ENCODE results near the gene ZSCAN29.
"Not testable (repeated sequence)": the region's sequence is repeated elsewhere in the genome, so short reads cannot be mapped to it uniquely, and the experiment has no call there.

ZSCAN29 gene

GRCh38 chr15:43408789-43409188, 37.9 kb upstream of the ZSCAN29 start:
- DNase-seq: no peak
- Mint-ChIP-seq H3K27ac (no peak overlapping the region), H3K27me3 (ENCODE audit: low read depth, poor library complexity) (no peaks in the 10 kb centered on the region), H3K4me1 (no peaks in the 10 kb centered on the region), H3K4me3 (no peak overlapping the region), H3K36me3 (ENCODE audit: low read depth) (peaks cover 91% of the 10 kb centered on the region), H3K9me3 (no peaks in the 10 kb centered on the region)
- TF ChIP-seq CTCF (IDR thresholded peaks at IDR 0.05): no peak

GRCh38 chr15:43406808-43407207, 36.0 kb upstream of the ZSCAN29 start:
- Mint-ChIP-seq H3K27me3 (ENCODE audit: low read depth, poor library complexity) (no peaks in the 10 kb centered on the region), H3K4me3 (no peak overlapping the region), H3K36me3 (ENCODE audit: low read depth) (peaks cover 81% of the 10 kb centered on the region), H3K4me1 (no peaks in the 10 kb centered on the region), H3K9me3 (no peaks in the 10 kb centered on the region), H3K27ac (peak overlapping the region; percentile 57)
- TF ChIP-seq CTCF (IDR thresholded peaks at IDR 0.05): no peak
- no peak for DNase-seq

GRCh38 chr15:43406189-43406588, 35.3 kb upstream of the ZSCAN29 start:
- Mint-ChIP-seq H3K27ac (no peak overlapping the region), H3K36me3 (ENCODE audit: low read depth) (peaks cover 81% of the 10 kb centered on the region), H3K4me3 (no peak overlapping the region), H3K4me1 (no peaks in the 10 kb centered on the region), H3K9me3 (no peaks in the 10 kb centered on the region), H3K27me3 (ENCODE audit: low read depth, poor library complexity) (no peaks in the 10 kb centered on the region)
- no peak for TF ChIP-seq CTCF (IDR thresholded peaks at IDR 0.05)
- DNase-seq: no peak

GRCh38 chr15:43404130-43404529, 33.3 kb upstream of the ZSCAN29 start:
- peaks cover 77% of the 10 kb centered on the region for H3K36me3 Mint-ChIP-seq (ENCODE audit: low read depth)

GRCh38 chr15:43403616-43404015, 32.8 kb upstream of the ZSCAN29 start:
- Mint-ChIP-seq H3K27me3 (ENCODE audit: low read depth, poor library complexity) (no peaks in the 10 kb centered on the region), H3K4me1 (no peaks in the 10 kb centered on the region), H3K36me3 (ENCODE audit: low read depth) (peaks cover 77% of the 10 kb centered on the region), H3K9me3 (no peaks in the 10 kb centered on the region), H3K4me3 (no peak overlapping the region), H3K27ac (peak overlapping the region; percentile 34)
- TF ChIP-seq CTCF (IDR thresholded peaks at IDR 0.05): no peak
- no peak for DNase-seq

More at GRCh38 chr15:43404130-43404529, 33.3 kb upstream of the ZSCAN29 start:
- peak overlapping the region; percentile 26 for H3K27ac Mint-ChIP-seq
- DNase-seq: no peak
- no peak overlapping the region for H3K4me3 Mint-ChIP-seq
- no peaks in the 10 kb centered on the region for H3K27me3 Mint-ChIP-seq (ENCODE audit: low read depth, poor library complexity)
- H3K4me1 Mint-ChIP-seq: no peaks in the 10 kb centered on the region
- no peak for TF ChIP-seq CTCF (IDR thresholded peaks at IDR 0.05)
- H3K9me3 Mint-ChIP-seq: no peaks in the 10 kb centered on the region

GRCh38 chr15:43402255-43402654, 31.4 kb upstream of the ZSCAN29 start:
- Mint-ChIP-seq H3K36me3 (ENCODE audit: low read depth) (peaks cover 73% of the 10 kb centered on the region), H3K4me3 (no peak overlapping the region), H3K27ac (no peak overlapping the region), H3K4me1 (no peaks in the 10 kb centered on the region), H3K9me3 (no peaks in the 10 kb centered on the region), H3K27me3 (ENCODE audit: low read depth, poor library complexity) (no peaks in the 10 kb centered on the region)
- DNase-seq: no peak
- no peak for TF ChIP-seq CTCF (IDR thresholded peaks at IDR 0.05)

- H3K36me3 Mint-ChIP-seq (ENCODE audit: low read depth): peaks cover 54% of the 10 kb centered on the region
- not testable (repeated sequence) for H3K27ac Mint-ChIP-seq; H3K27me3 Mint-ChIP-seq (ENCODE audit: low read depth, poor library complexity); H3K4me1 Mint-ChIP-seq; H3K9me3 Mint-ChIP-seq; DNase-seq; H3K4me3 Mint-ChIP-seq
Observed at GRCh38 chr15:43393592-43393991, 22.7 kb upstream of the ZSCAN29 start.
